Measurements from ENCODE around the gene ZFC3H1.

The ZFC3H1 gene

GRCh38 chr12:71671816-71672215 lies 8.2 kb upstream of the ZFC3H1 start:
- no peak for DNase-seq (ENCODE audit: low read depth)

GRCh38 chr12:71671311-71671710 lies 7.7 kb upstream of the ZFC3H1 start:
- DNase-seq (ENCODE audit: low read depth): no peak

GRCh38 chr12:71666259-71666658 lies 2.6 kb upstream of the ZFC3H1 start:
- no peak for DNase-seq (ENCODE audit: low read depth)

- no peak for DNase-seq (ENCODE audit: low read depth)
Observed at GRCh38 chr12:71665090-71665463, 1.4 kb upstream of the ZFC3H1 start.

GRCh38 chr12:71664411-71665089 lies 902 bp upstream of the ZFC3H1 start:
- DNase-seq (ENCODE audit: low read depth): no peak

- DNase-seq (ENCODE audit: low read depth): no peak
Observed at GRCh38 chr12:71662849-71663560, 643 bp downstream of the ZFC3H1 start.

GRCh38 chr12:71661977-71662530 lies 1.6 kb downstream of the ZFC3H1 start:
- DNase-seq (ENCODE audit: low read depth): no peak

- DNase-seq (ENCODE audit: low read depth): no peak
Observed at GRCh38 chr12:71656740-71657139, 6.9 kb downstream of the ZFC3H1 start.

- no peak for DNase-seq (ENCODE audit: low read depth)
Observed at GRCh38 chr12:71655907-71656306, 7.7 kb downstream of the ZFC3H1 start.

- no peak for DNase-seq (ENCODE audit: low read depth)
Observed at GRCh38 chr12:71655495-71655894, 8.2 kb downstream of the ZFC3H1 start.

GRCh38 chr12:71654200-71654599 lies 9.4 kb downstream of the ZFC3H1 start:
- no peak for DNase-seq (ENCODE audit: low read depth)

GRCh38 chr12:71653137-71653536 lies 10.5 kb downstream of the ZFC3H1 start:
- no peak for DNase-seq (ENCODE audit: low read depth)

- DNase-seq (ENCODE audit: low read depth): no peak
Observed at GRCh38 chr12:71652656-71653055, 11.0 kb downstream of the ZFC3H1 start.

- no peak for DNase-seq (ENCODE audit: low read depth)
Observed at GRCh38 chr12:71649401-71649800, 14.2 kb downstream of the ZFC3H1 start.

- DNase-seq (ENCODE audit: low read depth): no peak
Observed at GRCh38 chr12:71648537-71648936, 15.1 kb downstream of the ZFC3H1 start.

GRCh38 chr12:71646512-71646911 lies 17.1 kb downstream of the ZFC3H1 start:
- DNase-seq (ENCODE audit: low read depth): no peak

GRCh38 chr12:71645268-71645667 lies 18.4 kb downstream of the ZFC3H1 start:
- DNase-seq (ENCODE audit: low read depth): no peak

GRCh38 chr12:71642264-71642663 lies 21.4 kb downstream of the ZFC3H1 start:
- DNase-seq (ENCODE audit: low read depth): no peak

- DNase-seq (ENCODE audit: low read depth): peak; percentile 57
Observed at GRCh38 chr12:71641390-71641789, 22.3 kb downstream of the ZFC3H1 start.

GRCh38 chr12:71640316-71640715 lies 23.3 kb downstream of the ZFC3H1 start:
- DNase-seq (ENCODE audit: low read depth): no peak

GRCh38 chr12:71639341-71639760 lies 24.3 kb downstream of the ZFC3H1 start:
- DNase-seq (ENCODE audit: low read depth): no peak

GRCh38 chr12:71638499-71638898 lies 25.1 kb downstream of the ZFC3H1 start:
- DNase-seq (ENCODE audit: low read depth): no peak

- DNase-seq (ENCODE audit: low read depth): peak; percentile 21
Observed at GRCh38 chr12:71636704-71637115, 26.9 kb downstream of the ZFC3H1 start.
